HepG2 (cell line): ENCODE data around the gene GATA5. TPM values are rescaled to one million over a fixed set of nuclear protein-coding genes. Genes with fewer than 3 reads are reported as not detected.

ENCODE experiments used
- CC2D1A ChIP-seq: sonication (generic); formaldehyde crosslinking; IDR thresholded peaks from 2 replicates; pipeline ENCODE4 v1.8.1; 2023; ENCODE audit warnings: mild to moderate bottlenecking, missing genetic modification reagents
- CENPT ChIP-seq: sonication (generic); formaldehyde crosslinking; IDR thresholded peaks from 2 replicates; pipeline ENCODE4 v1.8.0; 2022; ENCODE audit warnings: low read depth, mild to moderate bottlenecking, moderate library complexity, missing genetic modification reagents
- FLYWCH1 ChIP-seq: sonication (generic); formaldehyde crosslinking; IDR thresholded peaks from 2 replicates; pipeline ENCODE4 v1.8.1; 2023; ENCODE audit warnings: mild to moderate bottlenecking, missing genetic modification reagents
- GPN1 ChIP-seq: sonication (generic); formaldehyde crosslinking; IDR thresholded peaks from 2 replicates; pipeline ENCODE4 v1.5.1; 2020; ENCODE audit warnings: missing genetic modification reagents, borderline replicate concordance
- HNF4G ChIP-seq, 2 experiments: sonication (generic) in 1 of 2; formaldehyde crosslinking in 1 of 2; IDR thresholded peaks; 2 replicates each; pipeline versions ENCODE4 v1.4.0 to v1.6.1; 2011 to 2020; ENCODE audit warnings: borderline replicate concordance in 2 of 2, low read depth in 2 of 2, mild to moderate bottlenecking in 2 of 2, low read length in 1 of 2, missing genetic modification reagents in 1 of 2, moderate library complexity in 1 of 2
- NCOA2 ChIP-seq: sonication (generic); formaldehyde crosslinking; IDR thresholded peaks from 2 replicates; pipeline ENCODE4 v1.8.0; 2022; ENCODE audit warnings: inconsistent platforms
- SCMH1 ChIP-seq: sonication (generic); formaldehyde crosslinking; IDR thresholded peaks from 2 replicates; pipeline ENCODE4 v1.9.0; 2021; ENCODE audit warnings: missing genetic modification reagents, mild to moderate bottlenecking, borderline replicate concordance
- SOX13 ChIP-seq, 3 experiments: fragments of 450-650 bp in 1 of 3; sonication (generic) in 1 of 3; formaldehyde crosslinking in 1 of 3; IDR thresholded peaks in 2 of 3; conservative IDR thresholded peaks in 1 of 3; 2 replicates each; pipeline versions ENCODE4 v1.5.0 to v1.6.1; 2016 to 2020; ENCODE audit warnings: antibody characterized with exemption in 1 of 3, mild to moderate bottlenecking in 1 of 3, missing compliant biosample characterization in 1 of 3, missing genetic modification reagents in 1 of 3, moderate library complexity in 1 of 3
- SPEN ChIP-seq: sonication (generic); formaldehyde crosslinking; IDR thresholded peaks from 2 replicates; pipeline ENCODE4 v1.5.1; 2020; ENCODE audit warnings: low read depth, mild to moderate bottlenecking, missing genetic modification reagents
- ZNF629 ChIP-seq: sonication (generic); formaldehyde crosslinking; conservative IDR thresholded peaks from 2 replicates; pipeline ENCODE4 v1.5.0; 2020; ENCODE audit warnings: missing genetic modification reagents
- polyA plus RNA-seq, 8 experiments: library from polyadenylated mRNA; depleted of rRNA in 3 of 8; stranded (reverse) in 7 of 8; unstranded in 1 of 8; fragments of >200 nt; fragmentation: Illumina TruSeq in 4 of 8; extraction: Trizol in 4 of 8; gene quantifications; 2 replicates each; pipeline versions ENCODE4 v1.2.1 to v1.2.3, GENCODE V29; 2011 to 2016; ENCODE audit warnings: low read depth in 4 of 8, missing spikeins in 1 of 8, mixed read lengths in 1 of 8; ENCODE audit not compliant: insufficient read depth in 1 of 8
- total RNA-seq, 5 experiments: library from RNA; depleted of rRNA; stranded (reverse); fragments of >200 nt; fragmentation: Illumina TruSeq; extraction: Trizol; gene quantifications; 2 replicates each; pipeline ENCODE4 v1.2.3, GENCODE V29; 2016; ENCODE audit warnings: low read depth in 1 of 5
- TF ChIP-seq, protein P1 (sequence below): sonication (generic); formaldehyde crosslinking; IDR thresholded peaks from 2 replicates; pipeline ENCODE4 v1.4.0; 2020; ENCODE audit warnings: mild to moderate bottlenecking, missing genetic modification reagents, borderline replicate concordance
- TF ChIP-seq, protein P2 (sequence below): IDR thresholded peaks from 2 replicates; pipeline ENCODE4 v1.6.1; 2016; ENCODE audit warnings: low read depth, missing genetic modification reagents, missing compliant biosample characterization
- TF ChIP-seq, protein P3 (sequence below): IDR thresholded peaks from 2 replicates; pipeline ENCODE4 v1.4.0; 2020; ENCODE audit warnings: mild to moderate bottlenecking, missing genetic modification reagents

The GATA5 gene
- total and polyA plus RNA-seq, 2 of the 13 experiments (the other 11 are each of a cell fraction or from before 2014, with no cell fraction given): 0.12 to 0.20 TPM

DNA sequence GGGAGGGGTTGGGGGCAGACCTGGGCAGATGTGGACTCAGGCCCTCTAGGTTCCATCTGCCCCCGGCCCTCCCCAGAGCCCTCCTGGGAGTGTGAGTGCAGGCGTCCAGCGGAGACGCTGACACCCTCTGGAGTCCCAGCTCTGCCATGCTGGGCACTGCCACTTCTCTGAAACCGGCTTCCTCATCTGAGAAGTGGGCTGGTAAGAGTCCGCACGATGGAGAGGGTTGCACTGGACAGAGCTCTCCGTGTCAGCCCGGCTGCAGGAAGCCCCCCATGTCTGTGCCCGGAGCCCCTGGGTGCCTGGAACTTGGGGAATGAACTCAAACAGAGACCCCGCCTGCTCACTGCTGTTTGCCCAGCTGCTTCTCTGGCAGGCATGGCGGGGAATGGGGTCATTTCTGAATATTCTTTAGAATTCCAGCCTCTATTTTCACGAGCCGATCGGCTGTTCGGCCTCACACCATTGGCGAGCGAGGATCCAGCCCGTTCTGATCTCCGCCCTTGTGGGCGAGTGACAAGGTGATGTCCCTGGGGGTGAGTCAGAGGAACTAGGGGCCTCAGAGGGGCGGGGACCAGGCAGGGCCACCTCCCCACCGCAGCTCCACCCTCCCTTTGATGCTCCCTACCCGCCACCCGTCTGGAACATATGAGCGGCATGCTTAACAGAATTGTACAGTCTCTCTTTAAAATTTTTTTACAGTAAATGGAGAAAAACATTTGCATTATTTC is 47.8 kb upstream of the GATA5 start (continued):
- TF ChIP-seq, protein P1, sequence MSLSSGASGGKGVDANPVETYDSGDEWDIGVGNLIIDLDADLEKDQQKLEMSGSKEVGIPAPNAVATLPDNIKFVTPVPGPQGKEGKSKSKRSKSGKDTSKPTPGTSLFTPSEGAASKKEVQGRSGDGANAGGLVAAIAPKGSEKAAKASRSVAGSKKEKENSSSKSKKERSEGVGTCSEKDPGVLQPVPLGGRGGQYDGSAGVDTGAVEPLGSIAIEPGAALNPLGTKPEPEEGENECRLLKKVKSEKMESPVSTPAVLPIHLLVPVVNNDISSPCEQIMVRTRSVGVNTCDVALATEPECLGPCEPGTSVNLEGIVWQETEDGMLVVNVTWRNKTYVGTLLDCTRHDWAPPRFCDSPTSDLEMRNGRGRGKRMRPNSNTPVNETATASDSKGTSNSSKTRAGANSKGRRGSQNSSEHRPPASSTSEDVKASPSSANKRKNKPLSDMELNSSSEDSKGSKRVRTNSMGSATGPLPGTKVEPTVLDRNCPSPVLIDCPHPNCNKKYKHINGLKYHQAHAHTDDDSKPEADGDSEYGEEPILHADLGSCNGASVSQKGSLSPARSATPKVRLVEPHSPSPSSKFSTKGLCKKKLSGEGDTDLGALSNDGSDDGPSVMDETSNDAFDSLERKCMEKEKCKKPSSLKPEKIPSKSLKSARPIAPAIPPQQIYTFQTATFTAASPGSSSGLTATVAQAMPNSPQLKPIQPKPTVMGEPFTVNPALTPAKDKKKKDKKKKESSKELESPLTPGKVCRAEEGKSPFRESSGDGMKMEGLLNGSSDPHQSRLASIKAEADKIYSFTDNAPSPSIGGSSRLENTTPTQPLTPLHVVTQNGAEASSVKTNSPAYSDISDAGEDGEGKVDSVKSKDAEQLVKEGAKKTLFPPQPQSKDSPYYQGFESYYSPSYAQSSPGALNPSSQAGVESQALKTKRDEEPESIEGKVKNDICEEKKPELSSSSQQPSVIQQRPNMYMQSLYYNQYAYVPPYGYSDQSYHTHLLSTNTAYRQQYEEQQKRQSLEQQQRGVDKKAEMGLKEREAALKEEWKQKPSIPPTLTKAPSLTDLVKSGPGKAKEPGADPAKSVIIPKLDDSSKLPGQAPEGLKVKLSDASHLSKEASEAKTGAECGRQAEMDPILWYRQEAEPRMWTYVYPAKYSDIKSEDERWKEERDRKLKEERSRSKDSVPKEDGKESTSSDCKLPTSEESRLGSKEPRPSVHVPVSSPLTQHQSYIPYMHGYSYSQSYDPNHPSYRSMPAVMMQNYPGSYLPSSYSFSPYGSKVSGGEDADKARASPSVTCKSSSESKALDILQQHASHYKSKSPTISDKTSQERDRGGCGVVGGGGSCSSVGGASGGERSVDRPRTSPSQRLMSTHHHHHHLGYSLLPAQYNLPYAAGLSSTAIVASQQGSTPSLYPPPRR (CRISPR knock-in tag): no peak
- TF ChIP-seq SPEN (CRISPR knock-in tag) (no peak), FLYWCH1 (CRISPR knock-in tag) (no peak), CC2D1A (CRISPR knock-in tag) (no peak), CENPT (CRISPR knock-in tag) (no peak), NCOA2 (CRISPR knock-in tag) (no peak), ZNF629 (CRISPR knock-in tag) (peak; percentile 19; the same call in 1 of the 2 replicates), SCMH1 (no peak), SOX13 (IDR thresholded peaks at IDR 0.05) (no peak), SOX13 (CRISPR knock-in tag; conservative IDR thresholded peaks at IDR 0.05 in 1 of 2, IDR thresholded peaks at IDR 0.05 in 1 of 2) (peak in 1 of 2 experiments; percentile 32; a peak in 1 of 4 replicates), HNF4G (IDR thresholded peaks at IDR 0.05; ENCODE audit: borderline replicate concordance, low read depth, low read length) (no peak; the same call in 1 of the 2 replicates), HNF4G (CRISPR knock-in tag; IDR thresholded peaks at IDR 0.05; ENCODE audit: borderline replicate concordance, low read depth) (no peak), GPN1 (CRISPR knock-in tag) (no peak)
- TF ChIP-seq, protein P2, sequence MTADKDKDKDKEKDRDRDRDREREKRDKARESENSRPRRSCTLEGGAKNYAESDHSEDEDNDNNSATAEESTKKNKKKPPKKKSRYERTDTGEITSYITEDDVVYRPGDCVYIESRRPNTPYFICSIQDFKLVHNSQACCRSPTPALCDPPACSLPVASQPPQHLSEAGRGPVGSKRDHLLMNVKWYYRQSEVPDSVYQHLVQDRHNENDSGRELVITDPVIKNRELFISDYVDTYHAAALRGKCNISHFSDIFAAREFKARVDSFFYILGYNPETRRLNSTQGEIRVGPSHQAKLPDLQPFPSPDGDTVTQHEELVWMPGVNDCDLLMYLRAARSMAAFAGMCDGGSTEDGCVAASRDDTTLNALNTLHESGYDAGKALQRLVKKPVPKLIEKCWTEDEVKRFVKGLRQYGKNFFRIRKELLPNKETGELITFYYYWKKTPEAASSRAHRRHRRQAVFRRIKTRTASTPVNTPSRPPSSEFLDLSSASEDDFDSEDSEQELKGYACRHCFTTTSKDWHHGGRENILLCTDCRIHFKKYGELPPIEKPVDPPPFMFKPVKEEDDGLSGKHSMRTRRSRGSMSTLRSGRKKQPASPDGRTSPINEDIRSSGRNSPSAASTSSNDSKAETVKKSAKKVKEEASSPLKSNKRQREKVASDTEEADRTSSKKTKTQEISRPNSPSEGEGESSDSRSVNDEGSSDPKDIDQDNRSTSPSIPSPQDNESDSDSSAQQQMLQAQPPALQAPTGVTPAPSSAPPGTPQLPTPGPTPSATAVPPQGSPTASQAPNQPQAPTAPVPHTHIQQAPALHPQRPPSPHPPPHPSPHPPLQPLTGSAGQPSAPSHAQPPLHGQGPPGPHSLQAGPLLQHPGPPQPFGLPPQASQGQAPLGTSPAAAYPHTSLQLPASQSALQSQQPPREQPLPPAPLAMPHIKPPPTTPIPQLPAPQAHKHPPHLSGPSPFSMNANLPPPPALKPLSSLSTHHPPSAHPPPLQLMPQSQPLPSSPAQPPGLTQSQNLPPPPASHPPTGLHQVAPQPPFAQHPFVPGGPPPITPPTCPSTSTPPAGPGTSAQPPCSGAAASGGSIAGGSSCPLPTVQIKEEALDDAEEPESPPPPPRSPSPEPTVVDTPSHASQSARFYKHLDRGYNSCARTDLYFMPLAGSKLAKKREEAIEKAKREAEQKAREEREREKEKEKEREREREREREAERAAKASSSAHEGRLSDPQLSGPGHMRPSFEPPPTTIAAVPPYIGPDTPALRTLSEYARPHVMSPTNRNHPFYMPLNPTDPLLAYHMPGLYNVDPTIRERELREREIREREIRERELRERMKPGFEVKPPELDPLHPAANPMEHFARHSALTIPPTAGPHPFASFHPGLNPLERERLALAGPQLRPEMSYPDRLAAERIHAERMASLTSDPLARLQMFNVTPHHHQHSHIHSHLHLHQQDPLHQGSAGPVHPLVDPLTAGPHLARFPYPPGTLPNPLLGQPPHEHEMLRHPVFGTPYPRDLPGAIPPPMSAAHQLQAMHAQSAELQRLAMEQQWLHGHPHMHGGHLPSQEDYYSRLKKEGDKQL (CRISPR knock-in tag): peak; percentile 61; the same call in 1 of the 2 replicates
- TF ChIP-seq, protein P3, sequence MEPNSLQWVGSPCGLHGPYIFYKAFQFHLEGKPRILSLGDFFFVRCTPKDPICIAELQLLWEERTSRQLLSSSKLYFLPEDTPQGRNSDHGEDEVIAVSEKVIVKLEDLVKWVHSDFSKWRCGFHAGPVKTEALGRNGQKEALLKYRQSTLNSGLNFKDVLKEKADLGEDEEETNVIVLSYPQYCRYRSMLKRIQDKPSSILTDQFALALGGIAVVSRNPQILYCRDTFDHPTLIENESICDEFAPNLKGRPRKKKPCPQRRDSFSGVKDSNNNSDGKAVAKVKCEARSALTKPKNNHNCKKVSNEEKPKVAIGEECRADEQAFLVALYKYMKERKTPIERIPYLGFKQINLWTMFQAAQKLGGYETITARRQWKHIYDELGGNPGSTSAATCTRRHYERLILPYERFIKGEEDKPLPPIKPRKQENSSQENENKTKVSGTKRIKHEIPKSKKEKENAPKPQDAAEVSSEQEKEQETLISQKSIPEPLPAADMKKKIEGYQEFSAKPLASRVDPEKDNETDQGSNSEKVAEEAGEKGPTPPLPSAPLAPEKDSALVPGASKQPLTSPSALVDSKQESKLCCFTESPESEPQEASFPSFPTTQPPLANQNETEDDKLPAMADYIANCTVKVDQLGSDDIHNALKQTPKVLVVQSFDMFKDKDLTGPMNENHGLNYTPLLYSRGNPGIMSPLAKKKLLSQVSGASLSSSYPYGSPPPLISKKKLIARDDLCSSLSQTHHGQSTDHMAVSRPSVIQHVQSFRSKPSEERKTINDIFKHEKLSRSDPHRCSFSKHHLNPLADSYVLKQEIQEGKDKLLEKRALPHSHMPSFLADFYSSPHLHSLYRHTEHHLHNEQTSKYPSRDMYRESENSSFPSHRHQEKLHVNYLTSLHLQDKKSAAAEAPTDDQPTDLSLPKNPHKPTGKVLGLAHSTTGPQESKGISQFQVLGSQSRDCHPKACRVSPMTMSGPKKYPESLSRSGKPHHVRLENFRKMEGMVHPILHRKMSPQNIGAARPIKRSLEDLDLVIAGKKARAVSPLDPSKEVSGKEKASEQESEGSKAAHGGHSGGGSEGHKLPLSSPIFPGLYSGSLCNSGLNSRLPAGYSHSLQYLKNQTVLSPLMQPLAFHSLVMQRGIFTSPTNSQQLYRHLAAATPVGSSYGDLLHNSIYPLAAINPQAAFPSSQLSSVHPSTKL (CRISPR knock-in tag): peak; percentile 63
